HG03097 (cell line): ENCODE measurements around the gene CACNA1H.

ENCODE experiments used
- ATAC-seq: cut with Tn5 transposase; IDR thresholded peaks from one replicate; pipeline ENCODE4 v1.9.1; 2021; ENCODE audit not compliant: unreplicated experiment, low FRiP score

CACNA1H gene

DNA sequence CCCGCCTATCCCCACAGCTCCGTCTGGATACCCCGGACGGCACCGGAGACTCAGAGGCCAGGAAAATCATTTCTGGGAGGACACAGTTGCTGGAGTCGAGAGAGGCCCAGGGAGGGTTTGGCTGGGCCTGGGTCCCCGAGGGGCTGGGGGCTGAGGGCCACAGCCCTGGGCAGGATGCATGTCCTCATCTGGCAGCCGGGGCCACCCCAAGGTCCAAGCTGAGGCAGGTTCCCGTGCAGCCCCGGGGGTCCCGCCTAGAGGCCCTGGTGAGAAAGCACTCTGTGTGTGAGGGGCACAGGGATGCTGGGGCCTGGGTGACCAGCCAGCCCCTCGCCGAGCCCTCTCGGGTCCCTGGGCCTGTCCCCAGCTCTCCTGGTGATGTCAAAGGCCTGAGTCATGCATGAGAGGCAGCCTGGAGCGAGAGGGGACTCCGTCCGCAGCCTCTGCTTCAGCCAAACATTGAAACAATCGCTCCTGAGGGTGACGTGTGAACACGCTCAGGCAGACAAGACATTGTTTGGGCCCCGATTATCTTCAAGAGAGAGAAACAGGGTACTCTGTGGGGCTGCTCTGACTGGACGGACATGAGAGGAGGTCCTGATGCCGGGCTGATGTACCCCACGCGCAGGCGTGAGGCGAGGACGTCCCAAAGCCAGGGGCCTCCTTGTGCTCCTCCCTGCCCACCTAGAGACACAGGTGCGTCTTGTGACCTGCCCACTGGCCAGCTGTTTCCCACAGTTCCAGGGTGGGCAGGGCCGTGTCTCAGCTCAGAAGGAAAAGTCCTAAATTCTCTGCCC, 31.1 kb upstream of the CACNA1H start:
- no peak for ATAC-seq

DNA sequence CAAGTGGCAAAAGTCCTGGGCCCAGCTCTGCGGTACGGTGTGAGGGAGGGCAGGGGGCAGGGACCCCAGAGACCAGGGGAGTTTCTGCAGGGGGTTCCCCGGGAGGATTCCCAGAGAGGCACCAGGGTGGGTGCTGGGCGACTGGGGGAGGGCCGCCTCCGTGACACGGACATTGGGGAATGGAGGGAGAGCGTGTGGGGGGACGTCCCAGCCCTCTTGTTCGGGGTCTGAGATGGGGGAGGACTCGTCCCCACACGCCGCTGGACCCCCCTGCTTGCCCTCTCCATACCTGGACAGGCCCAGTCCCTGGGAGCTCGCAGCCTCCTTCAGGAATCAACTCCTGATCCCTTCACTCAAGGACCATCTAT, 30.5 kb upstream of the CACNA1H start:
- no peak for ATAC-seq

DNA sequence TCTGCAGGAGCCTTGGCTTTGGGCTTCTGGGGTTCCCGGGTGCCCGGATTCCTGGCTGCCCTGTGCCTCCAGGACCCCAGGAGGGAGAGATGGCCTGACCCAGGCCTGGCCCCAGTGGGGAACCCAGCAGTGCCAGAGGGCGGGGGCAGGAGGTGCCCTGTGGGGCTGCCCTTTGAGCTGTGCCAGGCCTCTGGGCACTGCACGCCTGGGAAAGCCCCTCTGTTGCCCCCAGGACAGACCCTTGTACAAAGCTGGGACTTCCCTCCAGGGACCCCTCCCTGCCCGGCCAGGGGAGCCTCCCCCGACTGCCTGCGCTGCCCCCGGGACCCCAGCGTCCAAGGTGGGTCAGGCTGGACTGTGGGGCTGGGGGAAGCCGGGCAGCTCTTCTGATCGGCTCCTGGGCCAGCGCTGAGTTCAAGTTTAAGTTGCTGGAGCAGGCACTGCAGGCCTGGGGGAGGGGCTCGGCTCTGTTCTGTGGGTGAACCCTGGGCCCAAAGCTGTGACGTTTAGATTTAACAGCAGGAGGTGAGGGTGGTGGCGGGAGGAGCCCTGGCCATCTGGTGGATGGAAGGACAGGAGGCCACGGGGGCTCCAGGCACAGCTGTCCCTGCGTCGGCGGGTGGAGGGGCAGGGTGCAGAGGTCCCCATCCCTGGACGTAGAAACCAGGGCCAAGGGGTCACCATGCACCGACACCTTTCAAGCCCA, 29.2 kb upstream of the CACNA1H start:
- no peak for ATAC-seq

DNA sequence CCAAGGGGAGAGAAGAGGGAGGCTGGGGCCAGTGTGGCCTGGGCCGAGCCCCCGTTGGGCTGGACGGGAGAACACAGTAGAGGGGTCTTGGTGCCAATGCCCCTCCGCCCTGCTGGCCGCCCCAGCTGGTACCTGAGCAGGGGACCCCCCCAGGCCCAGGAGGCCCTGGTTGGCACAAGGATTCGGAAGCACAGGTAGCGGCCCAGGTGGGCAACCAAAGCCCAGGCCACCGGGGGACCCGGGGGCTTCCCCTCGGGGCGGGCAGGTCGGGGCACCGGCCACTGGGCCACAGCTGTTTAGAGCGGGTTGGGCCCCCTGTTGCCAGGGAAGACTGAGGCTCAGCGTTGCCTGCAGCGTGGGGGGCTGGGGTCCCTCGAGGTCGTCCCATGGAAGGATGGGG, 28.6 kb upstream of the CACNA1H start:
- no peak for ATAC-seq

DNA sequence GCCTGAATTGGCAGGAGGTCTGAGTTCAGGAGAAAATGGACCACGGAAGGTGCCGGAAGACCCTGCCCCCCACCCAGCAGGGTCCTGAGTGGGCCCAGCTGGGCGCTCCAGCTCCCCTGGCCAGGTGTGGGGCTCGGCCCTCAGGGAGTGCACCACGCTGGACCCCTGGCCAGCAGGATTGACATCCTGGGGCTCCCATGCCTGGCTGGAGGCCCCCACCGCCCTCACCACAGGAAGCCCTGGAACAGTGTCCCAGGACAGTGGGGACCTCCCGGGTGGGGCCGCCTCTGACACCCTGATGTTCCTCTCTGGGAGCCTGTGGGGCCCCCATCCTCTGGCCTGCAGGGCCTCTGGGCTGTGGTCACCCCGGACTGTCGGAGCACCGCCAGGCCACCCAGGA, 28.1 kb upstream of the CACNA1H start:
- no peak for ATAC-seq

DNA sequence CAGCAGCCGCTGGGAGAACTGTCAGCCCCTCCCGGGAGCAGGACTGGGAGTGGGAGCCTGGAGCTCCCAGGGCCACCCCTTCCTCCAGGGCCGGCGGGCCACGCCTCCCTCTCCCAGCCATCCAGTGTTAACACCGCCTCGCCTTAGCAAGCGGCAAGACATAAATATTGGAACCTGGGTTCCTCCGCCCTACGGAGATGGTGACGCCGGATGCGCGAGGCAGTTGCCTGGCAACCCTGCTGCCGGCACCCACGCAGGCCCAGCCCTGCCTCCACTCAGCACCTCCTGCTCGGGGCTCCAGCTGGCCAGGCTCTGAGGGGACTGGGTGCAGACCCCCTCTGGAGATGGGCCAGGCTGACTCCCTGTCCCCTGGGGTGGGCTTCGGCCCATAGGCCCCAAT, 27.4 kb upstream of the CACNA1H start:
- no peak for ATAC-seq

DNA sequence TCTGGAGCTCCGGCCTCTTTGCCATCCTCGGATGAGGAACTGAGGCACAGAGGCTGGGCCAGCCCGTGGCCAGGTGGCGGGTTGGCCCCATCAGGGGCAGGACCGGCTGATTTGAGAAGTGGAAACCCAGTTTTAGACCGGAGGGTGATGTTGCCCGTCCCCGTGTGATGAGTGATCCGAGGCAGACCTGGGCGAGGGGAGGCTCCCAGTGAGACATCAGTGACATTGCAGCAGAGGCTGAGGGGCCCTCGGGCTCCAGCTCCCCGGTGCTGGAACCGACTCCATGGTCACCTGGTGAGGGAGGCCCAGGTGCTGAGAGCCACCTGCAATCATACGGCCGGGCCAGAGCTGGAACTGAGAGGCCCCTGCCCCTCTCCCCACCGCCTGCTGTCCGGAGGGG, 26.9 kb upstream of the CACNA1H start:
- no peak for ATAC-seq

DNA sequence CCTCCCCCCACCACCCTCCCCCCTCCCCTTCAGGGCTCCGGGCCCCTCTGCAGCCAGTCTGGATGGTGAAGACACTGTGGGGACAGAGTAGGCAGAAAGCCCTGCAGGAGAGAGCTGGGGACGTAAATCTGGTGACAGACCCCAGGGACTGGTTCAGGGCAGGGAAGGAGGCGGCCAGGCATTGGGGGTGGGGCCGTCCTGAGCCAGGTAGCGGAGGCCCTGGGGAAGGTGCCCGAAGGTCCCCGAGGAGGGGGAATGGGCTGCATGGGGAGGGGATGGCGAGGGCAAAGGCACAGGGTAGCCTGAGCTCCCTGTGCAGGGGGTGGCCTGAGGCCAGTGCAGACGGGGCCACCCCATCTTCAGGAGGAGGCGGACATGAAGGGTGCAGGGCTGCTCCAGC, 26.3 kb upstream of the CACNA1H start:
- no peak for ATAC-seq

DNA sequence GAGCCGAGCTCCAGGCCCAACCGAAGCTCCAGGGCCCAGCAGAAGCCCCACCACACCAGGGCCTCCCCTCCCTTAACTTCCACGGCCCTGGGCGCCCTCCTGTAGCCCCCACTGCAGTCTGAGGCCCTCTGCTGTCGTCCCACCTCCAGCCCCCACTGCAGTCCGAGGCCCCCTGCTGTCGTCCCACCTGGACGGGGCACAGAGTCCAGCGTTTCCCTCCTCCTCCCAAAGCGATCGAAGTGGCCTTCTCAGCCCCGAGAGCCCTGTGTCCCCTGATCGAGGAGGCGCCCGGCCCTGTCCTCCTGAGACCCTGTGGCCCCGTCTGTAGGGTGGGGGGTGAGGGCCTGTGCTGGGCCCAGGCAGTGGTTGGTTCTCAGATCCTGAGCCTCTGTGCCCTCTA, 25.8 kb upstream of the CACNA1H start:
- no peak for ATAC-seq

DNA sequence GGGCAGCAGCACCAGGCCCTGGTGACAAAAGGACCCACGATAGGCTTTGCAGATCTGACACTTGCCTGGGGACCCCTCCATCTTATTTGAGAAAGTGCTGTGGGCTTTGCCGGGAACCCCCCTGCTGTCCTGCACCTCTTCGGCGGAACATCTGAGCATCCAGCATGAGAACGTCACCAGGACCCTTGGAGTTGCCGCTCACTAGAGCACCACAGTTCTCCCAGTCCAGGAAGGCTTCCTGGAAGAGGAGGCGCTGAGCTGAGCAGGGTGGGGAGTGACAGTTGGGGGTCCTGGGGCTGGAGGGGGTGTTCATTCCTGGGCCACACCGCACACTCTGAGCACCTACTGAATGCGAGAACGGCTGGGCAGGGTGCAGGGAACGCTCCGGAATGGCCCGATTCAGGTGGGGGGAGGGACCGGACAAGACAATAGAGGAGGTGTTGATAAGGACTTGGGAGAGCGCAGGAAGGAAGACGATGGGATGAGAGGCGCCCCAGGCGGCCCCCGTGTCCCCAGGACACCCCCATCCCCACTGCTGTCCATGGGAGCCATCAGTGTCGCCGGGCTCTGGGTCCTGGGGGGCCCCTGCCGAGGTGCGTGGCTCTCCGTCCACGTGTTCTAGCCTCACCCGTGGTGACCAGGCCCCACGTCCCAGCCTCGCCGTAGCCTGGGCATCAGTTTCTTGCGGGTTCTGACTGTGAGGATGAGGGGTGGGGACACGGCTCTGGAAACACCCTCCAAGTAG, 24.8 kb upstream of the CACNA1H start:
- ATAC-seq, result no peak

DNA sequence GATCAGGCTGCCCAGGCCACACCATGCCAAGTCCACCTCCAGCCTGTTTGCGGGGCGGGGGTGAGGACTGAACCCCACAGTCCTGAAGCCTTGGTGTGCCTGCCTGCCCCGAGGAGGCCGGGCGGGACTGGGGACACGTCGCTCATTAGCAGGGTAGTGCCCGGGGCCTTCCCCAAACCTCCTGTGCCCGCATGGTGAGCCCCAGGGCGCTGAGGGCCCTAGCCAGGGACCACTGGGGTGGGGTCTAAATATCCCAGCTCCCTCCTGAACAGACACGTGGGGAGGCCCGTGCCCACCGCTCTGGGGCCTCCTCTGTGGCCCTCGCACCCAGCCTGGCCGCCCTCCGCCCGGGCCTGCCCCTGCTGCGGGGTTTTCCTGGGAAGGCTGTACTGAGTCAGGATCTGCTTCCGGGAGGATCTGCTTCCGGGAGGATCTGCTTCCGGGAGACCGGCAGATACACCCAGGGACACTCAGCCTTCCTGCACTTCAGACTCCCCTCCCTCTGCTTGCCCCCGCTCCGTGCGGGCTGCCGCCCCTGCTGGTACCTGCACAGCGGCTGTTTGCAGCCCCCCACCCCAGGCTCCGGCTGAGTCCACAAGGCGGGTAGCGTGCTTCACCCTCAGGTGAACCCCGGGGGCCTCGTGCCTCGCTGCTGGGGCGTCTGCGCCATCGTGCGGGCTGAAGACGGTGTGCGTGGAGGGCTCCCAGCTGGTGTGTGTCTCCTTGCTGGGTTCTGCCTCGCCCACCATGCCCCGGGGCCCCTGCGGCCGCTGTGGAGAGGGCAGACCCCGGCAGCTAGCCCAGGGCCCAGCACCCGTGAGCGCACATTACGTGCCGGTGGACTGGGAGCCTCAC, 23.6 kb upstream of the CACNA1H start:
- no peak for ATAC-seq

DNA sequence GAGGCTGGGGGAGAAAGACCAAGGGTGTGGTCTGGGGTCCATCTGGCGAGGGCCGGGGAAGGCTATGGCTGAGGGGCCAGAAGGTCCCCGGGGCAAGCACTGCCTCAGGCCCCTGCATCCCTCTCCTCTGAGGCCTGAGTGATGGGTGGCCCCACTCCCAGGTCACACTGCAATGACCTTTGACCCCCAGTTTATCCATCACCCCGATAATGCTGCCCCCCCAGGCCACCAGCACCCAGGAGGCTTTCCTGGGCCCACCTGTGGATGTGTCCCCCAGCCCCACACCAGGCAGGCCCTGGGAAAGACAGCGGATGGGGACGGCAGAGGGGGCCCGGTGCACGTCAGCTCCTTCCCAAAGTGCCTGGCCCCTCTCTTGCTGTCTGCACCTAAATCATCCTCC, 22.5 kb upstream of the CACNA1H start:
- no peak for ATAC-seq

DNA sequence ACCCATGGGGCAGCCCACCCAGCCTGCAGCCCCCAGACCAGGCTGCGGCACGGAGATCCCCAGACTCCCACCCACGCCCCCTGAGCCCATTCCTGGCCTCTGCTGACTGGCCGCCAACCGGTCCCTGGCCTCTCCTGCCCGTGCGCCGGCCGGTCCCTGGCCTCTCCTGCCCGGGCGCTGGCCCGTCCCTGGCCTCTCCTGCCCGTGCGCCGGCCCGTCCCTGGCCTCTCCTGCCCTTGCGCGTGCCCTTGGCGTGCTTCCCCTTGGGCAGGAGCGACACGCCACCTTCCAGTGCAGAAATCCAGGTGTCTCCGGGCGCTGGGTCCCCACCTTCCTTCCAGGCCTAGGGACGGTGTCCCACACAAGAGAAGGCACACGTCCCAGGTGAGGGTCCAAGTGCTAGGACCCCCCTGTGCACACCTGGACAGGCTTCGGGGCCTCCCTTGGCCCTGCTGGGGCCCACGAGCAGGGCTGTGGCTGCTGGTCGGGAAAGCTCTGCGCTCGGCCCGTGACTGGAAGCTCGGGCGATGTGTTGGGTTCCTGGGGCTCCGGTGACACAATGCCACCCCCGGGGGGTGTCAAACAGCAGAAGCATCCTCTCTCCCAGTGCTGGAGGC, 21.4 kb upstream of the CACNA1H start:
- no peak for ATAC-seq

DNA sequence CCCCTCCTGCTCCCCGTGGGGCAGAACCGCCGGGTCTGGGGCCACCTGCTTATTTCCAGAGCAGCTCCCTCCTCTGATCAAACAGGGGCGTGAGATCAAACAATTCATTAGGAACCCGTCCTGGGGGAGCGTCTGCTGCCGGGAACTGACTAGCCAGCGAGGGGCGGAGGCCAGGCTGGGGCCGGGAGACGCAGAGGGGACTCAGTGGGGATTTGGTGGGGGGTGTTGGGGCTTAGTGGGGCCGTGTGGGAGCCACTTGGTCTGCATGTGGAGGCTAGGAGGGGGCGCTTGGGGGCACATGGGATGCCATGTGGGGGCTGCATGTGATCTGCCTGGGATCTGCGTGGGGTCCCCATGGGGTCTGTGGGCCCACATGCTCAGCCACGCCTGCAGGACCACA, 20.5 kb upstream of the CACNA1H start:
- no peak for ATAC-seq

DNA sequence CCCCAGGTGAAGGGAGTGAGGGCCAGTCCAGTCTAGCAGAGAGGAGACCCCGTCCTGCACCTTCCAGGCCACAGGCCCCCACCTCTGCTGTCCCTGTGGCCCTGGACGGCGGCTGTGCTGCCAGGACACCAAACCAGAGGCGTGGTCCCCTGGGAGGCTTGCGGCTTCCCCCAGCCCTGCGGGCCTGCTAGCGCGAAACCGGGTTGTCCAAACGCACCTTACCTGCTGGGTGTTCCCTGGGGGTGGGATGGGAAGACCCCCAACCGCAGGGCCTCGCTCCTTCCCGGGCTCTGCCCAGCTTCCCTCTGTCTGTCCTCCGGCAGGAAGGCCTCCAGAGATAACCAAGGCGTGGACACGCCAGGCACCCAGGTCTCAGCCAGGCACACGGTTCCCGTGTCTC, 19.6 kb upstream of the CACNA1H start:
- ATAC-seq, result no peak

DNA sequence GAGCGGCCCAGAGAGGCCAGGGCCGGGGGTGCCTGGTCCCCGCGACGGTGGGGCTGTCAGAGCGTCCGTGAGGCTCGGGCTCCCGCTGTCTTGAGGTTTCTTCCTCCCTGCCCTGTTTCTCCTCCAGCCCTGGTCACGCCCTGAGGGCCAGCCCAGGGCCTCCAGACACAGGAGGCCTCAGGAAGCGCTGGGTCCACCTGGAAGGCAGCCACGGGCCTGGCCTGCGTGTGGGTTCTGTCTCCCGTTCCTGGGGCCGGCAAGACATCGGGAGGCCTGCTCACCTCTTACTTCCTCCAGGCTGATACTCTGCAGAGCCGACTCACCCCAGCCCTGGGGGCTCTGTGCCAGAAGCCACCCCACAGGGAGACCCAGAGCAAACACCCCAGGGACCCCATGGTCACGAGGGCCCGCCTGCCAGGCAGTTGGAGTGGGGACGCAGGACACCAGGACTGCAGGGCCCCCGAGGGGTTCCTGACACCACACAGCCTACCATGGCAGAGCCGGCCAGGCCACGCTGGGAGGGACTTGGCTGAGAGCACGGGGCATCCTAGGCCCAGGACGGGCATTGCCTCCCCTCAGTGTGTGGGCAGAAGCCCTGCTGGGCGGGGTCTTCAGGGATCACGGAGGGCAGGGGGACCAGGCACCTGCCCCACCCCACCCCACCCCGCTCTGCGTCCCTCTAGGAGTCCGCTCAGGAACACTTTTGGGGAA, 18.9 kb upstream of the CACNA1H start:
- no peak for ATAC-seq

DNA sequence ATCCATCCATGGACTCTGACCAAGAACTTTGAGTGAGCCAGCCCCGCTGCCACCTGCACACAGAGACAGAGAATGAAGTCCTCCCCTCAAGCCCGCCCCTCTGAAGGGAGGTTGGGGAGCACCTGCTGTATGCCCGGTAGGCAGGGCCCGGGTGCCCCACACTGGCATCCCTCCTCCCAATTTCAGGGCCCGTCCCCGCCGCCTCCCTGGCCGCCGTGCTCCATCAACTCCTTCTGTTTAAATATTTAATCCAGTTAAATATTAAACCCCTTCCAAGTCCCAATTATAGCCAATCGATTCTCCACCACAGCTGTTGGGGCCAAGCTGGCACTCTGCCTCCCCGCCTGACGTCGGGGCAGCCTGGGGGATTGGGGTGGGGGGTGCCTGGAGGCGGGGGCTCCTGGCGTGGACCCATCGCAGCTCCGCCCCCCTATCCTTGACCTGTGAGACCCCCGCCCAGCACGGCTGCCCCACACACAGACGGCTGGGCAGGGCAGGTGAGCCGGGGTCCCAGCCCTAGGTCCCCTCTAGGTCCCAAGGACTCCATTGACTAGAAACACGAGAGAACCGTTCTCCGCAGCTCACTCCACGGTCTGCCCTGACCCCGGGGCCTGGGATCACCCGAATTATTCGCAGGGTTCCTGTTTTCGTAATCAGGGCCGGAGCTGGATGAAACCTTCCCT, 18.0 kb upstream of the CACNA1H start:
- no peak for ATAC-seq

DNA sequence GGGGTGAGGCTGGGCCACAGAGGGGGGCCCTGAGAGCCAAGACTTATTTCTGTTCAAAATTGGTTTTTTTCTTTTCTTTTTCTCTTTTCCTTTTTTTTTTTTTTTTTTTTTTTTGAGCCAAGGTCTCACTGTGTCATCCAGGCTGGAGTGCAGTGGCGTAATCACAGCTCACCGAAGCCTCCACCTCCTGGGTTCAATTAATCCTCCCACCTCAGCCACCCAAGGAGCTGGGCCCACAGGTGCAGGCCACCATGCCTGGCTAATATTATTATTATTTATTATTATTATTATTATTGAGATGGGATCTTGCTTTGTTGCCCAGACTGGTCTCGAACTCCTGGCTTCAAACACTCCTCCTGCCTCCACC, 17.5 kb upstream of the CACNA1H start:
- ATAC-seq, result no peak

DNA sequence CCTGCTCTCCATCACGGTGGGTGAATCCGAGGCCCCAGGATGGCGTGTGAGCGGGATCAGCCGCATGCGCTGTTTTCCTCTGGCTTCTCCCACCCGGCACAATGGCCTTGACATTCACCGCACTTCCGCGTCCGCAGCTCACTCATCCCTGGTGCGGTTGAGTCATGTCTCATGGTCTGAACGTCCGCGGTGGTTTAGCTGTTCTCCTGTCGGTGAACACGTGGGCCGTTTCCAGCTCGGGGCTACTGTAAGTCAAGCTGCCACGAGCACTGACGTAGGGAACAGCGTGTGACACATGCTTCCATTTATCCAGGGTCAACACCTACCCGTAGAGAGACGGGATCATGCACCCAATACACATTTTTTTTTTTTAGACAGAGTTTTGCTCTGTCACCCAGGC, 15.3 kb upstream of the CACNA1H start:
- ATAC-seq, result no peak
